Lung microvascular endothelial cell (primary cell): ENCODE results near the gene GEMIN7. TPM values are rescaled to one million over a fixed set of nuclear protein-coding genes. Genes with fewer than 3 reads are reported as not detected.
A peak's percentile ranks its signal among the peaks of the same experiment; 100 is the strongest.

ENCODE experiments used
- DNase-seq, 2 donors: peaks; one replicate each; pipeline versions ENCODE4 v3.0.0 to v3.0.0-alpha.2; 2010; ENCODE audit warnings: low read depth in 2 of 2
- total RNA-seq: library from RNA; depleted of rRNA; stranded (reverse); fragments of >200 nt; gene quantifications from 2 replicates; pipeline ENCODE4 v1.2.1, GENCODE V29; 2014

GEMIN7 gene
- total RNA-seq, 1 donor from 2014 or later = 15.5 TPM

GRCh38 chr19:45090034-45090433 is 11.0 kb downstream of the GEMIN7 start:
- no peak for DNase-seq

- no peak for DNase-seq
Measured at GRCh38 chr19:45090606-45091005, 11.5 kb downstream of the GEMIN7 start.

GRCh38 chr19:45091031-45091923 is 12.2 kb downstream of the GEMIN7 start:
- DNase-seq = peak; percentile 99 to 100

- DNase-seq = peak; percentile 98 to 99
Measured at GRCh38 chr19:45092747-45093678, 14.0 kb downstream of the GEMIN7 start, which contains the start of gene PPP1R37. PPP1R37 (plus strand) TSS chr19:45093179; CDS start chr19:45093326, 147 bp downstream.

- no peak for DNase-seq
Measured at GRCh38 chr19:45094137-45094536, 15.1 kb downstream of the GEMIN7 start.

GRCh38 chr19:45094707-45095106 is 15.6 kb downstream of the GEMIN7 start:
- no peak for DNase-seq

GRCh38 chr19:45095496-45096413 is 16.7 kb downstream of the GEMIN7 start:
- DNase-seq = no peak

GRCh38 chr19:45096700-45097099 is 17.6 kb downstream of the GEMIN7 start:
- DNase-seq = no peak

- DNase-seq = no peak
Measured at GRCh38 chr19:45097450-45097775, 18.4 kb downstream of the GEMIN7 start.

GRCh38 chr19:45097776-45098520 is 18.9 kb downstream of the GEMIN7 start:
- DNase-seq = peak; percentile 90 to 95

- peak; percentile 74 to 90 for DNase-seq
Measured at GRCh38 chr19:45098521-45099466, 19.7 kb downstream of the GEMIN7 start.

- DNase-seq = no peak
Measured at GRCh38 chr19:45099467-45100191, 20.6 kb downstream of the GEMIN7 start.

- no peak for DNase-seq
Measured at GRCh38 chr19:45100201-45100600, 21.1 kb downstream of the GEMIN7 start.

- DNase-seq = peak; percentile 27 to 31
Measured at GRCh38 chr19:45100846-45101252, 21.8 kb downstream of the GEMIN7 start.

- DNase-seq = no peak
Measured at GRCh38 chr19:45101806-45102205, 22.7 kb downstream of the GEMIN7 start.

GRCh38 chr19:45102481-45102880 is 23.4 kb downstream of the GEMIN7 start:
- DNase-seq = no peak

- DNase-seq = no peak
Measured at GRCh38 chr19:45103156-45103507, 24.1 kb downstream of the GEMIN7 start.

- no peak for DNase-seq
Measured at GRCh38 chr19:45103508-45104319, 24.7 kb downstream of the GEMIN7 start.
